ENCODE results near the gene NDUFA11.

The NDUFA11 gene

GRCh38 chr19:5926641-5927440 is 23.3 kb upstream of the NDUFA11 start:
- Histone ChIP-seq H3K9ac (ENCODE audit: low read length) (no peak overlapping the region), H3K79me2 (ENCODE audit: insufficient read depth, low read length) (no peaks in the 10 kb centered on the region), H3K4me2 (ENCODE audit: low read depth, low read length, poor library complexity, severe bottlenecking) (no peak overlapping the region), H3K27me3 (ENCODE audit: low read length) (no peaks in the 10 kb centered on the region), H3K36me3 (ENCODE audit: low read length) (0 out of 2 replicates have a peak, but pooled peaks cover 5% of the 10 kb centered on the region), H3F3A (ENCODE audit: insufficient read depth) (no peaks in the 10 kb centered on the region), H2AFZ (ENCODE audit: low read depth, low read length, severe bottlenecking) (no peak overlapping the region), H3K9me2 (replicated peaks; ENCODE audit: insufficient read depth, low read length) (no peaks in the 10 kb centered on the region), H3K4me3 (ENCODE audit: insufficient read depth, low read length, poor library complexity, severe bottlenecking) (no peak overlapping the region), H3K27ac (ENCODE audit: low read depth, low read length) (no peak overlapping the region), H4K20me1 (ENCODE audit: low read depth, low read length) (no peaks in the 10 kb centered on the region), H3K9me3 (ENCODE audit: insufficient read depth, low read length) (no peaks in the 10 kb centered on the region)
- no peak for TF ChIP-seq CTCF (IDR thresholded peaks at IDR 0.05; ENCODE audit: insufficient read depth, low read length, poor library complexity, severe bottlenecking)
- TF ChIP-seq EZH2phosphoT487 (conservative IDR thresholded peaks at IDR 0.05; ENCODE audit: low read length): no peak

DNA sequence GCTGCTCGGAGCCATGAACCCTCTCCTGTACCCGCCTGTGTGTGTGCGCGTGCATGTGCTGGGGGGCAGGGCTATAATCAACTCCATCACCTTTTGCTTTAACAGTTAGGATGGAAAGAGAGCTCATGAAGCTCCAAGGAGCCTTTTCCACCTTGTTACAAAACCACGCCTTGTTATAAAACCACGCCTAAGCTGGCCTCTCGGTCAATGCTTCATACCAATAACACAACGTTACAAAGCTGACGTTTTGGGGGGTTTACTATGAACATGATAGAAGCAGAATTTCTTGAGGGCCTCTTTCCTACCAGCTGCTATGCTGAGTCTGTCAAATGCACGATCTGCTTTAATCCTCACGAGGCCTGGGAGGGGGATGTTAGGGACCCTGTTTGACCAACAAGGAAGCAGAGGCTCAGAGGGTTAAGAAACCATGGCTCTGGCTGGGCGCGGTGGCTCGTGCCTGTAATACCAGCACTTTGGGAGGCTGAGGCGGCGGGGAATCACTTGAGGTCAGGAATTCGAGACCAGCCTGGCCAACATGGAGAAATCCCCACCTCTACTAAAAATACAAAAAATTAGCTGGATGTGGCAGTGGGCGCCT is 22.3 kb upstream of the NDUFA11 start:
- Histone ChIP-seq H3F3A (ENCODE audit: insufficient read depth) (no peaks in the 10 kb centered on the region), H3K4me2 (ENCODE audit: low read depth, low read length, poor library complexity, severe bottlenecking) (no peak overlapping the region), H3K9ac (ENCODE audit: low read length) (no peak overlapping the region), H3K36me3 (ENCODE audit: low read length) (0 out of 2 replicates have a peak, but pooled peaks cover 5% of the 10 kb centered on the region), H3K79me2 (ENCODE audit: insufficient read depth, low read length) (no peaks in the 10 kb centered on the region), H3K27ac (ENCODE audit: low read depth, low read length) (no peak overlapping the region), H2AFZ (ENCODE audit: low read depth, low read length, severe bottlenecking) (no peak overlapping the region), H4K20me1 (ENCODE audit: low read depth, low read length) (no peaks in the 10 kb centered on the region), H3K9me3 (ENCODE audit: insufficient read depth, low read length) (no peaks in the 10 kb centered on the region), H3K9me2 (replicated peaks; ENCODE audit: insufficient read depth, low read length) (no peaks in the 10 kb centered on the region), H3K27me3 (ENCODE audit: low read length) (no peaks in the 10 kb centered on the region), H3K4me3 (ENCODE audit: insufficient read depth, low read length, poor library complexity, severe bottlenecking) (no peak overlapping the region)
- TF ChIP-seq CTCF (IDR thresholded peaks at IDR 0.05; ENCODE audit: insufficient read depth, low read length, poor library complexity, severe bottlenecking) (no peak), EZH2phosphoT487 (conservative IDR thresholded peaks at IDR 0.05; ENCODE audit: low read length) (no peak)

GRCh38 chr19:5923356-5923755 is 19.8 kb upstream of the NDUFA11 start:
- Histone ChIP-seq H3K36me3 (ENCODE audit: low read length) (0 out of 2 replicates have a peak, but pooled peaks cover 5% of the 10 kb centered on the region), H3K27me3 (ENCODE audit: low read length) (no peaks in the 10 kb centered on the region), H4K20me1 (ENCODE audit: low read depth, low read length) (no peaks in the 10 kb centered on the region), H2AFZ (ENCODE audit: low read depth, low read length, severe bottlenecking) (no peak overlapping the region), H3K79me2 (ENCODE audit: insufficient read depth, low read length) (no peaks in the 10 kb centered on the region), H3K4me3 (ENCODE audit: insufficient read depth, low read length, poor library complexity, severe bottlenecking) (no peak overlapping the region), H3K9me2 (replicated peaks; ENCODE audit: insufficient read depth, low read length) (no peaks in the 10 kb centered on the region), H3F3A (ENCODE audit: insufficient read depth) (no peaks in the 10 kb centered on the region), H3K9me3 (ENCODE audit: insufficient read depth, low read length) (no peaks in the 10 kb centered on the region), H3K27ac (ENCODE audit: low read depth, low read length) (no peak overlapping the region), H3K9ac (ENCODE audit: low read length) (no peak overlapping the region), H3K4me2 (ENCODE audit: low read depth, low read length, poor library complexity, severe bottlenecking) (no peak overlapping the region)
- TF ChIP-seq EZH2phosphoT487 (conservative IDR thresholded peaks at IDR 0.05; ENCODE audit: low read length) (no peak), CTCF (IDR thresholded peaks at IDR 0.05; ENCODE audit: insufficient read depth, low read length, poor library complexity, severe bottlenecking) (no peak)

All from SU-DHL-6 (cell line).